HG03558 (cell line): ENCODE data around the gene RALBP1.

Experiments used
- ATAC-seq: cut with Tn5 transposase; IDR thresholded peaks from one replicate; pipeline ENCODE4 v1.9.1; 2021; ENCODE audit warnings: moderate number of reproducible peaks; ENCODE audit not compliant: unreplicated experiment; ENCODE audit errors: extremely low read depth

The RALBP1 gene

GRCh38 chr18:9506046-9506792, 30.9 kb downstream of the RALBP1 start:
- ATAC-seq = no peak

- no peak for ATAC-seq
These were observed 32.3 kb downstream of the RALBP1 start for GRCh38 chr18:9507565-9508088.

- no peak for ATAC-seq
These were observed 33.2 kb downstream of the RALBP1 start for GRCh38 chr18:9508446-9509025.

GRCh38 chr18:9513971-9514512, 38.7 kb downstream of the RALBP1 start:
- ATAC-seq = no peak

- no peak for ATAC-seq
These were observed 41.2 kb downstream of the RALBP1 start for GRCh38 chr18:9516437-9517064.

- no peak for ATAC-seq
These were observed 42.6 kb downstream of the RALBP1 start for GRCh38 chr18:9517869-9518268.

- no peak for ATAC-seq
These were observed 44.1 kb downstream of the RALBP1 start for GRCh38 chr18:9519399-9519798.

GRCh38 chr18:9520666-9521065, 45.4 kb downstream of the RALBP1 start:
- ATAC-seq = no peak

GRCh38 chr18:9521770-9522169, 46.5 kb downstream of the RALBP1 start:
- ATAC-seq = no peak

GRCh38 chr18:9522952-9523351, 47.6 kb downstream of the RALBP1 start:
- no peak for ATAC-seq

- ATAC-seq = no peak
These were observed 51.1 kb downstream of the RALBP1 start for GRCh38 chr18:9526458-9526857.

GRCh38 chr18:9530226-9531009, 55.1 kb downstream of the RALBP1 start:
- ATAC-seq = no peak

GRCh38 chr18:9531791-9532410, 56.6 kb downstream of the RALBP1 start:
- no peak for ATAC-seq

- no peak for ATAC-seq
These were observed 59.5 kb downstream of the RALBP1 start for GRCh38 chr18:9534844-9535243.

GRCh38 chr18:9535430-9535991, 60.2 kb downstream of the RALBP1 start:
- ATAC-seq = no peak

- no peak for ATAC-seq
These were observed 61.2 kb downstream of the RALBP1 start for GRCh38 chr18:9536354-9537152.

GRCh38 chr18:9537677-9538076, 62.4 kb downstream of the RALBP1 start:
- ATAC-seq = no peak

GRCh38 chr18:9539283-9539682, 64.0 kb downstream of the RALBP1 start:
- no peak for ATAC-seq

- ATAC-seq = no peak
These were observed 64.6 kb downstream of the RALBP1 start for GRCh38 chr18:9539938-9540337.
